Measurements from ENCODE around the gene PSMD13. TPM values are rescaled to one million over a fixed set of nuclear protein-coding genes. Genes with fewer than 3 reads are reported as not detected.
"Not testable (repeated sequence)": the region's sequence is repeated elsewhere in the genome, so short reads cannot be mapped to it uniquely, and the experiment has no call there.

Gene PSMD13
- total RNA-seq, 1 experiment from 2014 or later: 141 TPM

DNA sequence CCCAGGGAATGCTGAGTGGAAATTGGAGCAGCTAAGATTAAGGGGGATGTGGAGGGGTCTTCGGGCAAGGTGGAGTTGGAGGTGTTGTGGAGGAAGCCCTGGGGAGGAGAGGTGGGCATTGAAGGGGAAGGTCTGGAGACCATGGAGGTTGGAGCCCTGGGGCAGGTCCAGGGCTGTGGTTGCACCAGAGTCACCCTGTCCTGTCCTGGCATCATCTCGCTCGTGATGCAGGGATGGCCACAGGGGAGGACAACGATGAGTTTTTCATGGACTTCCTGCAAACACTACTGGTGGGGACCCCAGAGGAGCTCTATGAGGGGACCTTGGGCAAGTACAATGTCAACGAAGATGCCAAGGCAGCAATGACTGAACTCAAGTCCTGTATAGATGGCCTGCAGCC, 43.3 kb upstream of the PSMD13 start:
- H3K4me2 ChIP-seq (ENCODE audit: insufficient read depth, insufficient read length, low read length); H2BK120ac ChIP-seq (ENCODE audit: low read depth, low read length, poor library complexity, severe bottlenecking); H2BK5ac ChIP-seq (ENCODE audit: insufficient read length, low read length); DNase-seq; H3K27me3 ChIP-seq (ENCODE audit: insufficient read depth, low read length); H3K23ac ChIP-seq (ENCODE audit: insufficient read length, low read depth, low read length); H2AFZ ChIP-seq (ENCODE audit: low read length); H2BK20ac ChIP-seq (ENCODE audit: low read depth, low read length, poor library complexity, severe bottlenecking); H3K79me1 ChIP-seq (ENCODE audit: insufficient read depth, low read depth, low read length, poor library complexity, severe bottlenecking); H3T11ph ChIP-seq (ENCODE audit: low read length); H3K4me3 Mint-ChIP-seq; H4K8ac ChIP-seq (replicated peaks; ENCODE audit: insufficient read length, low read depth, low read length); H3K9me3 ChIP-seq (ENCODE audit: control insufficient read depth, low read depth, low read length); H3K36me3 Mint-ChIP-seq (ENCODE audit: insufficient read depth in 1 of 3, low read depth in 3 of 3); H4K20me1 ChIP-seq (ENCODE audit: control insufficient read depth, insufficient read depth, insufficient read length); H3K4me1 ChIP-seq (ENCODE audit: insufficient read depth, low read length); H3K18ac ChIP-seq (ENCODE audit: insufficient read length, low read depth, low read length); H3K9ac ChIP-seq (ENCODE audit: extremely low read depth, insufficient read length, low read length); H4K5ac ChIP-seq (ENCODE audit: insufficient read length, low read depth, low read length); H3K79me2 ChIP-seq (ENCODE audit: insufficient read depth, low read length); H3K27ac ChIP-seq (ENCODE audit: insufficient read length, low read depth, low read length); H3K27me3 Mint-ChIP-seq (ENCODE audit: low read depth); H4K91ac ChIP-seq (ENCODE audit: insufficient read length, low read depth, low read length); H3K14ac ChIP-seq (ENCODE audit: insufficient read depth, low read length); H3K4ac ChIP-seq (ENCODE audit: low read depth, low read length); H2BK15ac ChIP-seq (ENCODE audit: low read depth, low read length); H3K23me2 ChIP-seq (ENCODE audit: insufficient read length, low read depth, low read length, poor library complexity, severe bottlenecking); H3K27ac Mint-ChIP-seq; H3K4me1 Mint-ChIP-seq; H2BK12ac ChIP-seq (ENCODE audit: insufficient read length, low read depth, low read length); H2AK5ac ChIP-seq (ENCODE audit: insufficient read length, low read length); H3K56ac ChIP-seq (ENCODE audit: insufficient read length, low read depth, low read length): not testable (repeated sequence)
- H3K9me3 Mint-ChIP-seq: peaks cover 9 to 22% of the 10 kb centered on the region in 2 experiments
- WGBS (ENCODE audit: extremely low coverage, insufficient read length, low lambda C conversion rate): no CpG with 5 or more reads among the region's 5 CpGs

Data from H9 (cell line).